Osteoblast (primary cell): Measurements from ENCODE around the gene C3orf18. TPM values are rescaled to one million over a fixed set of nuclear protein-coding genes. Genes with fewer than 3 reads are reported as not detected.

Source experiments
- DNase-seq: peaks from one replicate; pipeline ENCODE4 v3.0.0; 2011; ENCODE audit warnings: low spot score, mixed read lengths; ENCODE audit not compliant: insufficient read length; ENCODE audit errors: missing footprints
- H2AFZ ChIP-seq: 2 replicates; pipeline ENCODE4 v1.6.0; 2011; ENCODE audit warnings: mild to moderate bottlenecking, low read length
- H3K27ac ChIP-seq: 2 replicates; pipeline ENCODE4 v1.5.1; 2011; ENCODE audit warnings: mild to moderate bottlenecking, low read depth, low read length, moderate library complexity
- H3K27me3 ChIP-seq: 2 replicates; pipeline ENCODE4 v1.6.0; 2012; ENCODE audit warnings: mild to moderate bottlenecking, control low read depth, inconsistent platforms, low read length, moderate library complexity; ENCODE audit not compliant: insufficient read depth
- H3K36me3 ChIP-seq: 2 replicates; pipeline ENCODE4 v1.5.1; 2011; ENCODE audit warnings: mild to moderate bottlenecking, low read length, control low read depth, moderate library complexity; ENCODE audit not compliant: insufficient read depth
- H3K4me1 ChIP-seq: 2 replicates; pipeline ENCODE4 v1.5.1; 2011; ENCODE audit warnings: mild to moderate bottlenecking, low read length, control low read depth, moderate library complexity; ENCODE audit not compliant: insufficient read depth
- H3K4me2 ChIP-seq: 2 replicates; pipeline ENCODE4 v1.6.0; 2011; ENCODE audit warnings: mild to moderate bottlenecking, low read length; ENCODE audit not compliant: insufficient read depth
- H3K4me3 ChIP-seq: fragments of 200-600 bp; sonication (generic); 3 replicates; pipeline ENCODE4 v1.5.1; 2012; ENCODE audit warnings: mild to moderate bottlenecking, low read length, inconsistent platforms; ENCODE audit not compliant: insufficient read depth
- H3K79me2 ChIP-seq: 2 replicates; pipeline ENCODE4 v1.6.0; 2012; ENCODE audit warnings: mild to moderate bottlenecking, low read length, control low read depth, inconsistent platforms; ENCODE audit not compliant: insufficient read depth
- H3K9me3 ChIP-seq: 2 replicates; pipeline ENCODE4 v1.5.1; 2011; ENCODE audit warnings: low read depth, low read length, control low read depth
- H4K20me1 ChIP-seq: 2 replicates; pipeline ENCODE4 v1.6.0; 2012; ENCODE audit warnings: mild to moderate bottlenecking, low read length, control low read depth; ENCODE audit not compliant: insufficient read depth
- total RNA-seq: library from RNA; depleted of rRNA; stranded (reverse); fragments of >200 nt; gene quantifications from 2 replicates; pipeline ENCODE4 v1.2.3, GENCODE V29; 2012
- TF ChIP-seq, protein P1 (sequence below): IDR thresholded peaks from 2 replicates; pipeline ENCODE4 v1.5.1; 2011; ENCODE audit warnings: mild to moderate bottlenecking, low read depth, low read length, moderate library complexity; ENCODE audit errors: extremely low read depth

Gene C3orf18
- total RNA-seq, 1 donor, result 18.8 TPM

DNA sequence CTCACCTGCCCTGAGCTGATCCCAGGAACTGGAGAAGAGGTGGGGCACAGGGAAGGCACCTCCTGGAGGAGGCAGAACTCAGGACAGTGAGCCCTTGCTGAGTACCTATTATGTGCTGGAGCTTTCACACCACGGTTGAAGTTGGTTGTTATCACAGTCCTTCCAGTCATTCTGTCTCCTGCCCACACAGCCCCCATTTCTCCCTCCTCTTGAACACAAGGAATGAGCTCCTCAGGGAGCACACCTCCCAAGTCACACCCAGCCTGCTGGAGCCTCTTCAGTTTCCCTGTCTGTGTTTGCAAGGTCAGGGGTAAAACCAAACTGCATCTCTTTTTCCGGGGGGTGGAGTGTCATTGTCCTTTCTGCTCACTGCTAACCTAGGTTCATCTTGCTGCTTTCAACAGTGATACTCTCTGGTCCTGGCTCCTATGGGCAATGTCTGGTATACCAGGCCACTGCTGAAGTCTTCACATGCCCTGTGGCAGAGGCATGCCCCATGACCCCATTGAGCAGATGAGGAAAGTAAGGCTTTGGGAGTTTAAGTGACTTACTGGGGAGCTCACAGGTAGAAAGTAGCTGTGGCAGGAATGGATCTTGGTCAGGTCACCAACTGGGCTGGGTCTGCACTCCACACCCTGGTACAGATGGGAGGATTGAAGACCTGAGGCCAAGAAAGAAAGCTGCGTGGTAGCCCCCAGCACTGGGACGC, 30.0 kb downstream of the C3orf18 start:
- H3K4me2 ChIP-seq, result no peak overlapping the region
- DNase-seq, result no peak
- H3K79me2 ChIP-seq, result no peaks in the 10 kb centered on the region
- H3K36me3 ChIP-seq, result no peaks in the 10 kb centered on the region
- H3K27ac ChIP-seq, result no peak overlapping the region
- peaks cover 14% of the 10 kb centered on the region for H3K27me3 ChIP-seq
- H3K9me3 ChIP-seq, result no peaks in the 10 kb centered on the region
- TF ChIP-seq, protein P1, sequence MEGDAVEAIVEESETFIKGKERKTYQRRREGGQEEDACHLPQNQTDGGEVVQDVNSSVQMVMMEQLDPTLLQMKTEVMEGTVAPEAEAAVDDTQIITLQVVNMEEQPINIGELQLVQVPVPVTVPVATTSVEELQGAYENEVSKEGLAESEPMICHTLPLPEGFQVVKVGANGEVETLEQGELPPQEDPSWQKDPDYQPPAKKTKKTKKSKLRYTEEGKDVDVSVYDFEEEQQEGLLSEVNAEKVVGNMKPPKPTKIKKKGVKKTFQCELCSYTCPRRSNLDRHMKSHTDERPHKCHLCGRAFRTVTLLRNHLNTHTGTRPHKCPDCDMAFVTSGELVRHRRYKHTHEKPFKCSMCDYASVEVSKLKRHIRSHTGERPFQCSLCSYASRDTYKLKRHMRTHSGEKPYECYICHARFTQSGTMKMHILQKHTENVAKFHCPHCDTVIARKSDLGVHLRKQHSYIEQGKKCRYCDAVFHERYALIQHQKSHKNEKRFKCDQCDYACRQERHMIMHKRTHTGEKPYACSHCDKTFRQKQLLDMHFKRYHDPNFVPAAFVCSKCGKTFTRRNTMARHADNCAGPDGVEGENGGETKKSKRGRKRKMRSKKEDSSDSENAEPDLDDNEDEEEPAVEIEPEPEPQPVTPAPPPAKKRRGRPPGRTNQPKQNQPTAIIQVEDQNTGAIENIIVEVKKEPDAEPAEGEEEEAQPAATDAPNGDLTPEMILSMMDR, result no peak
- no peaks in the 10 kb centered on the region for H3K4me1 ChIP-seq
- H3K4me3 ChIP-seq, result no peak overlapping the region
- H4K20me1 ChIP-seq, result no peaks in the 10 kb centered on the region
- H2AFZ ChIP-seq, result no peak overlapping the region

DNA sequence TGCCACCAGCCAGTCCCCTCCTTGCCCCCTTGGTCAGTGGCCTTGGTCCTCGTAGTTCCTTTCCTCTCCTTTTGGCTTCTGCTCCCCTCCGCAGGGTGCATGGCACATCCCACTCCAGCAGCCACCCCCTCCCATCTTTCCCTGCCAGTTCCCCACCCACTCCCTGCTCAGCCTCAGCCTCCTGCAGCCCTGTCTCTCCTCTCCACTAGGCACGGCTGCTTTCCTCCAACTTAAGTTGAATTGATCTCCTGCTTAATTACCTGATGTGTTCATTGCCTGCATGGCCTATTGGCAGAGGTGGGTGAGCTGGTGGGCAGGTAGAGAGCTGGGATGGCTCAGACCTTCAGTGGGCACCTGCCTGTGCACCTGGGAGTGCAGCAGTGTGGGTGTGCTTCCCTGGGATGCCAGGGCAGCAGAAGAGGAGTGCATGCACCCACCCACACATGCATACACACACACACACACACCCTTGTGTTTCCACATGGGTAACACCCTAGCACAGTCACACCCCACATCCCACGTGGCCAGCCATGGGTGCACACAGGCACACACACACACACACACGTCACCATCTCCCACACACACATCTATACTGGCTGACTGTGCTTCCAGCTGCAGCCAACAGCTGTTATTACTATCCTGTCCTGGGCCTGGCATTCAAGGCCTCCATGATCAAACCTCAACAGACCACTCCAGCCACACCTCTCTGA, 30.9 kb downstream of the C3orf18 start:
- Histone ChIP-seq H3K27ac (no peak overlapping the region), H4K20me1 (no peaks in the 10 kb centered on the region), H3K27me3 (peaks cover 14% of the 10 kb centered on the region), H3K4me2 (no peak overlapping the region), H3K4me1 (no peaks in the 10 kb centered on the region), H3K4me3 (no peak overlapping the region), H3K79me2 (no peaks in the 10 kb centered on the region), H2AFZ (no peak overlapping the region), H3K9me3 (no peaks in the 10 kb centered on the region), H3K36me3 (no peaks in the 10 kb centered on the region)
- TF ChIP-seq, protein P1, result no peak
- DNase-seq, result no peak

DNA sequence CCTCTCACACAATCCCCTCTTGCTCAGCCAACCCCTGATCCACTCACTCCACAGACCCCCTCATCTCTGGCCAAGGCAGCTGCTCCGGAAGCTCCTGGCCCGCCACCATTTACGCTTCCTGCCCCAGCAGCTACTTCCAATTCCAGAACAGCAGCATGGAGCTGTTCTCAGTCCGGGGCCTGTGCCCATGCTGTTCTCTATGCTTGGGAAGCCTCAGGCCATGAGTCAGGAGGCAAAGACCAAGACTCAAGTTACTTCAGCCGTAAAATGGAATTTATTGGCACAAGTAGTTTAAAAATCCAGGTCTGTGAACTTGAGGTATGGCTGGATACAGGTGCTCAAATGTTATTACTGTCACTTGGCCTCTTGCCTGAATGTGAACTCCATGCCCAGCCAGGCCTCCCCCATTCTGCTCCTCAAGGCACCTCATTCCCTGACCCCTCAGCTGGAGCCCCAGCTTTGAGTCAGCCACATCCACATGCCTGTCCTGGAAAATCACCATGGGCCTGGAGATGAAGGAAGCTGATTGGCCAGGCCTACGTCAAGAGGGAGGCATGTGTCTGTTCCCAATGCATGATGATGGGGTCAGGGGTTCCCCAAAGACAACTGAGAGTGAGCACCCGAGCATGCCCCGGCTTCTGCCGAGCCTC, 32.7 kb downstream of the C3orf18 start:
- Histone ChIP-seq H3K4me3 (no peak overlapping the region), H3K27me3 (peaks cover 27% of the 10 kb centered on the region), H3K4me2 (no peak overlapping the region), H3K4me1 (no peaks in the 10 kb centered on the region), H3K9me3 (no peaks in the 10 kb centered on the region), H3K36me3 (no peaks in the 10 kb centered on the region), H3K79me2 (no peaks in the 10 kb centered on the region), H2AFZ (no peak overlapping the region), H3K27ac (no peak overlapping the region), H4K20me1 (no peaks in the 10 kb centered on the region)
- no peak for DNase-seq
- TF ChIP-seq, protein P1, result no peak
